SKM-1 treated with dmso at 0.1 percent for 144 hours (cell line): ENCODE data around the gene UBASH3B.
A peak's percentile ranks its signal among the peaks of the same experiment; 100 is the strongest.
"Not testable (repeated sequence)": the region's sequence is repeated elsewhere in the genome, so short reads cannot be mapped to it uniquely, and the experiment has no call there.

Experiments
- DNase-seq: peaks from one replicate; lab custom pipeline; 2025; ENCODE audit not compliant: unreplicated experiment; lab: John Stamatoyannopoulos, UW

UBASH3B gene

GRCh38 chr11:122807731-122808477, 152.4 kb downstream of the UBASH3B start:
- no peak for DNase-seq

- DNase-seq, result peak; percentile 67
Observed at GRCh38 chr11:122808478-122808869, 153.0 kb downstream of the UBASH3B start.

GRCh38 chr11:122809866-122810265, 154.3 kb downstream of the UBASH3B start:
- no peak for DNase-seq

- DNase-seq, result no peak
Observed at GRCh38 chr11:122811721-122812120, 156.2 kb downstream of the UBASH3B start.

- DNase-seq, result no peak
Observed at GRCh38 chr11:122812638-122813037, 157.1 kb downstream of the UBASH3B start.

GRCh38 chr11:122813176-122813893, 157.8 kb downstream of the UBASH3B start:
- DNase-seq, result no peak

- no peak for DNase-seq
Observed at GRCh38 chr11:122813894-122814270, 158.4 kb downstream of the UBASH3B start.

GRCh38 chr11:122814401-122814800, 158.9 kb downstream of the UBASH3B start:
- DNase-seq, result no peak

- DNase-seq, result no peak
Observed at GRCh38 chr11:122815900-122816299, 160.4 kb downstream of the UBASH3B start.

- no peak for DNase-seq
Observed at GRCh38 chr11:122816761-122817520, 161.4 kb downstream of the UBASH3B start.

- no peak for DNase-seq
Observed at GRCh38 chr11:122820158-122820557, 164.6 kb downstream of the UBASH3B start.

GRCh38 chr11:122821169-122821568, 165.6 kb downstream of the UBASH3B start:
- no peak for DNase-seq

- DNase-seq, result no peak
Observed at GRCh38 chr11:122822241-122822640, 166.7 kb downstream of the UBASH3B start.

GRCh38 chr11:122823564-122823963, 168.0 kb downstream of the UBASH3B start:
- no peak for DNase-seq

GRCh38 chr11:122829371-122829770, 173.8 kb downstream of the UBASH3B start:
- not testable (repeated sequence) for DNase-seq

- not testable (repeated sequence) for DNase-seq
Observed at GRCh38 chr11:122832297-122832696, 176.8 kb downstream of the UBASH3B start.

GRCh38 chr11:122832721-122833470, 177.4 kb downstream of the UBASH3B start:
- DNase-seq, result no peak

- DNase-seq, result no peak
Observed at GRCh38 chr11:122833846-122834464, 178.4 kb downstream of the UBASH3B start.

- no peak for DNase-seq
Observed at GRCh38 chr11:122836916-122837315, 181.4 kb downstream of the UBASH3B start.

- no peak for DNase-seq
Observed at GRCh38 chr11:122837528-122838346, 182.2 kb downstream of the UBASH3B start.
